GM19239 (cell line): ENCODE measurements around the gene ZFYVE1.
A peak's percentile ranks its signal among the peaks of the same experiment; 100 is the strongest.
"Not testable (repeated sequence)": the region's sequence is repeated elsewhere in the genome, so short reads cannot be mapped to it uniquely, and the experiment has no call there.

Source experiments
- DNase-seq: peaks from one replicate; pipeline ENCODE4 v3.0.0; 2011; ENCODE audit warnings: low spot score; ENCODE audit not compliant: insufficient read length
- FAIRE-seq: peaks from 2 replicates; lab custom pipeline; 2011; peaks lifted over from hg19 to GRCh38; lab: Jason Lieb, UNC

The ZFYVE1 gene

DNA sequence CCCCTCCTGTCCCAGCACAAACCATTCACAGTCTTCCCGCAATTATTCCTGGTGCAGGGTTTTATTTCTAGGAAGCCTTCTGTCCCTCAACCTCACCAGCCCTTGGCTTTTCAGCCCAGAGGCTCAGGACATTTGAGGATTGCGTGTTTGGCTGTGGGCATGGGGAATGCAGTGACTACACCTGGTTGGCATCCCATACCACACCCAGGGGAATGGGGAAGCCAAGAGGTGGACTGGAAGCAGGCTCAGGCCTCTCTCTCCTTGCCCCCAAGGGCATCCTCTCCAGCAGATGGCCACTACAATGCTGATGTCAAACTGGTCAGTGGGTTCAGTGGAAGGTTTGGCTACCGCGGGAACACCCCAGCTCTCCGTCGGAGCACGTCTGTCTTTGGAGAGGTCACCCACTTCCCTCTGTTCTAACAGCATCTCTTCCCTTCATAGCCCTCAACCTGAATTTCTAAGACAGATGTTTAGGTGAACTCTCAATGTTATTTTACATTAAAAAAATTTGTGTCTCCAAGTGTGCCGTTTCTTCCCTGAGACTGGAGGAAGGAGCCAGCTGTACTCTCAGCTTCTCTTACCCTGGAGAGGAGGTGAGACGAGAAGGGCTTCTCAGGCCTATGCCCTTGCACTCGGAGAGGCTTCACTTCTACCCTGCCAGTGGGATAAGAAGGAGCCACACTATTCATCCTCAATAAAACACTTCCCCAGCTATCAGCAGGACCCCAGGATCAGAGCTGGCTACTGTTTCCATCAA is 65.1 kb downstream of the ZFYVE1 start:
- FAIRE-seq (no peak), DNase-seq (no peak)

DNA sequence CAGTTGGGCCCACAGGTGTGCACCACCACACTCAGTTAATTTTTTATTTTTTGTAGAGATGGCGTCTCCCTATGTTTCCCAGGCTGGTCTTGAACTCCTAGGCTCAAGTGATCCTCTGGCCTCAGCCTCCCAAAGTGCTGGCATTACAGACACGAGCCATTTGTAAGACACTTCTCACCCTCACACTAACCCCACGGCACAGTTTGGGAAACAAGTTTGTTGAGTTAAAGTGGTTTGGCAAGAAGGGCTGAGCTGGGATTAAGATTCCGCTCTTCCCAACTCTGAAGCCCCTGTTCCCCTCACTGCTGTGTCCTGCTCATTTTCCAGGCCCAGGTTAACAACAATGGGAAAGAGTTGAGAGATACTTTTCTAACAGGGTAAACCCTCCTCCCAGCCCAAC is 65.9 kb downstream of the ZFYVE1 start:
- FAIRE-seq, DNase-seq: not testable (repeated sequence)

DNA sequence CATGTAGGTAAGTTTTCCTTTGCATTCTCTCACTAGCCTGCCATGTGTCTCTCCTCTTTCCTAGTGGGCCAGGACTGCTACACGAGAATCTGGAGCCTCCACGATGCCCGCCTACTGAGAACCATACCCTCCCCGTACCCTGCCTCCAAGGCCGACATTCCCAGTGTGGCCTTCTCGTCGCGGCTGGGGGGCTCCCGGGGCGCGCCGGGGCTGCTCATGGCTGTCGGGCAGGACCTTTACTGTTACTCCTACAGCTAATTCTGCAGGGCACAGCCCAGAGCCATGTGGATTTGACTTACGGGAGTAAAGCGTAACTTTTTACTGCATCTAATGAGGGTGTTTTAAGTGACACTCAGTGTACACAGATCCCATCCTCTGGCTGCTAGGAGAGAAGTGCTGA is 68.4 kb downstream of the ZFYVE1 start:
- DNase-seq (no peak), FAIRE-seq (no peak)

DNA sequence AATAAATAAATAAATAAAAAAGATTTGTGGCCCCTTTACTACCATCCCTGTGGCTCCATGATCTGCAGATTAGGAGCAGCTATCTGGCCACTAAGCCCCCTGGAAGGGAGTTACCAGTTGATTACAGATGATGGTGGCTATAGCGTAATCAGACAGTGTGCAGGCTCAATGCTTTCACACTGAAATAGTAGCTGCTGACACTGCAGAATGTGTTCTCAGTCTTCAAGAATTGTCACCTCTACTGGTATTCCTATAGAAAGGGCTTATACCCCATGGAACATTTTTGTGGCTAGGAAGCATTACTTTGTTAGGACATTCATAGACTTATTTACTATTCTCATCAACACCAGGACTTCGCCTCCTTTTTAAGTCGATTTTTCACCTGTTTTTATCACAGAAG is 69.7 kb downstream of the ZFYVE1 start:
- no peak for FAIRE-seq
- DNase-seq: no peak

DNA sequence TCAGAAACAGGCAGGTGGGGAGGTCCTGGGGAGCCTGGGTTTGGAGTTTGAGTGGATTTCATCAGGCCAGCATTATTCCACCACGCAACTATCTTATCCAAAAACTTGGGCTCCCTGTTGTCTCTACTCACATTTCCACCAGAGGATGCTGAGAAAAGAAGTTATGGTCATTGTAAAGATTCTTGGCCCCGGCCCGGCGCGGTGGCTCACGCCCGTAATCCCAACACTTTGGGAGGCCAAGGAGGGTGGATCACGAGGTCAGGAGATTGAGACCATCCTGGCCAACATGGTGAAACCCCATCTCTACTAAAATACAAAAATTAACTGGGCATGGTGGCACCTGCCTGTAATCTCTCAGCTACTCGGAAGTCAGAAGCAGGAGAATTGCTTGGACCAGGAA is 70.2 kb downstream of the ZFYVE1 start:
- DNase-seq, FAIRE-seq: not testable (repeated sequence)

DNA sequence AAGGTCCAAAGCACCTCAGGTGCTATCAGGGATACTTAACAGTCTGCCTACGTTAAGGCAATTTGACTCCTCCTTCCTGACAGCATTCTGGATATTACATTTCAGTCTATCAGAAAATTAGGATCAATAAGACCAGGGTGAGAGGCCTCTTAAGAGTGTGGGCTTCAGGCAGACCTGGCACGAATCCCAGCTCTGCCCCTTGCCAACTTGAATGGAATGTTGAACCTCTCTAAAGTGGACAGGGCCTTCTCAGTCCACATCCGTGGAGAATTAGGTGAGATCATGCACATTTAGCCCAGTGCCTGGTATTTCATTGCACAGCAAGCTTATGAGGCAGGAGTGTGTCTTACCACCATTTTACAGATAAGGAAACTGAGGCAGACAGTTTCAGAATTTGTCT is 74.7 kb downstream of the ZFYVE1 start:
- FAIRE-seq: no peak

DNA sequence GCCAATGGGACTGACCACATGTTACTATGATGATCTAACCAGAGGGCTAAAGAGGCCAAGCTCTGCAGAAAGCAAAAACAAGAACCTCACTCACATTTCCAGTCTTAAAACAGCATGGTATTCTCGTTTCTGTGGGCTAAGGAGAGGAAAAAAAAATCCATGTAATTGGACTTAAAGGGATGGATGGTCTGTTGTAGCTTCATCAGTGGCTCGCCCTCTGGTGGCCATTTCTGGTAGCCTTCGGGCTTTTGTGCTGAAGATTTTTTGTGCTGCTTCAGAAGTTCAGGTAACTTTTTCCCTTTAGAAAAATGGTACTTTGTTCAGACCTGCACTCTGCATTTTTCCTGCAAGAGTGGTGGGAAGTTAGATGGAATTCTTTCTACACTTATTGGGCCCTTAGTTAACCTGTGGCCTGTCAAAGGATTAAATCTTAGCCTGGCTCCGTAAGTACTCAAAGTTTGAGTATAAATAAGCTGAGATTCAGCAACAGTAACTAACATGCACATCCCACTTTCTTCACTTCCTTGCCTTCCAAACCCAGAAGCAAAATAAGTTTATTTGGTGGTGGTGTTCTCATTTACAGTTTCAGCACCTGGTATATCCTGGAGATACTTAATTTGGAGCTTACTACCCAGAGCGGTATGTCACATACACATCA is 78.3 kb downstream of the ZFYVE1 start:
- FAIRE-seq (peak; percentile 45), DNase-seq (peak; percentile 61)

More for the DNA sequence above, 74.7 kb downstream of the ZFYVE1 start:
- no peak for DNase-seq

DNA sequence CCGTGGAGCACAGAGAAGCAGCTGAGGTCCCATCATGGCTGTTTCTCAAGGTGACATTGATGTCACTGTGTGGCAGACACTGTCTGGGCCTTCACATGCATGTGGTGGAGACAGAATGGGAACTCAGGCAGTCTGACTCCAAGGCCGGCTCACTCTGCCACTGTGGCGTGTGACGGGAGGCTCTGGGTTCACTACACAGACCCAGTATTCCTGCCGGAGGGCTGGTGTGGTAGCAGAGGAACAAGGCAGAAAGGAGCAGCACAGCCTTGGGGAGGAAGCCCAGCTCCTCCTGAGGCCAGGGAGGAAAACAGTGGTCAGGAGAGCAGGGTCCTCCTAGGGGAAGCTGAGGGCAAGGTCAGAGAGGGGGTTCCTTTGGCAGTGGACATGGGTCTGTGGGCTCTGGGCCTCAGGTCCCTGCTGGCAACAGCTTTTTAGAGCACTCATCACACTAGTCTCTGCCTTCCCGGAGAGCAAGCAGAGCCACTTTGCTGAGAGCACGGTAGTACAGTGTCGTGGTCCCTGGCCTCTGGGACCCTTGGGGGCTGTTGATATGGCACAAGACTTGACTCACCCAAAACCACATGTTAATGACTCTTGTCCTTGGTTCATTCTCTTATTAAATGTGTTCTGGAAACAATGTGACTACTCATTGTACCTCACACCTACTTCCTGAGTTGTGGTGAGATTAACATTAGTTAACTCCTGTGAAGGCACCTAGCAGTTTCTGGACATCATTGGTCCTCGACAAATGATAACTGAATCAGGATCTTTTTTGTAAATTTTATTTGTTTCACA is 79.3 kb downstream of the ZFYVE1 start:
- FAIRE-seq (no peak), DNase-seq (no peak)

DNA sequence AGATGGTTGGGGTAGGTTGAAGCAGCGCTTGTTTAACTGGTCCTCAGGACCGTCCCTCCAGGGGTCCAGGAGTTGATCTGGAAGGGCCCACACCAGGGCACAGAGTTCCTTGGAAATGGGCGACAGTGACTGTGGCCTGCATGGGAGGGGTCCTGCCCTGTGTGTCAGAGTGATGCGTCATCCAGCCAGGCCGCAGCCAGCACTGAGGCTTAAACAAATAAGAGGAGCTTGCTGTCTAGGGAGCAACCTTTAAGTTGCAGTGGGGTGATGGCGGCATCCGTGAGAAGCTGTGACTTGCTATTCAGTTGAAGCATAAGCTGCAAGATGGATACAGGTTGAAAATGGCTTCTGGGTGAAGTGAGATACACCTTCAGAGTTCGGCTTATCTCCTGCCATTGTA is 80.4 kb downstream of the ZFYVE1 start:
- FAIRE-seq: no peak
- DNase-seq: no peak

DNA sequence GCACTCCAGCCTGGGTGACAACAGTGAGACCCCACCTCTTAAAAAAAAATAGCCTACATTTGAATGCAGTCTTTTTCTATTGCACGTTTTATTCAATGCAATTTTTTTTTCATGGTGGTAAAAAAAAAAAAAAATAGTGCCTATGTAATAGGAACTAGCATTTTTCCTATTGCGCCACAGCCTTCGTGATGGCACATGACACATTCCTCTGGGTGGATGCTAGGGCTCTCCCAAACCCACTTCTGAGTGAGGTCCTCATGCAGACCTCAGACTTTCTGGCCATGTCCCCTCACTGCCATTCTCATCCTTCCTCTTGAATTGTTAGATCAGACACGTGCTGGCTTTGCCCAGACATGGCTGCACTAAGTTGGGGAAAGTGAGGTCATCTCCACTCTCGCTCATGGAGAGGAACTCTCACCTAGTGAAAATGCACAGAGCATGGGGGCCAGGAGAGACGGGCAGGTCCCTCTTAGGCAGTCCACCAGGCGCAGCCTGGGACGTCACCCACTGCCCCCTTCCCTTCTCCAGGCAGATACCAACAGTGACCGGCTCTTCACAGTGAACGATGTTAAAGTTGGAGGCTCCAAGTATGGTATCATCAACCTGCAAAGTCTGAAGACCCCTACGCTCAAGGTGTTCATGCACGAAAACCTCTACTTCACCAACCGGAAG is 81.4 kb downstream of the ZFYVE1 start:
- FAIRE-seq (no peak), DNase-seq (no peak)

DNA sequence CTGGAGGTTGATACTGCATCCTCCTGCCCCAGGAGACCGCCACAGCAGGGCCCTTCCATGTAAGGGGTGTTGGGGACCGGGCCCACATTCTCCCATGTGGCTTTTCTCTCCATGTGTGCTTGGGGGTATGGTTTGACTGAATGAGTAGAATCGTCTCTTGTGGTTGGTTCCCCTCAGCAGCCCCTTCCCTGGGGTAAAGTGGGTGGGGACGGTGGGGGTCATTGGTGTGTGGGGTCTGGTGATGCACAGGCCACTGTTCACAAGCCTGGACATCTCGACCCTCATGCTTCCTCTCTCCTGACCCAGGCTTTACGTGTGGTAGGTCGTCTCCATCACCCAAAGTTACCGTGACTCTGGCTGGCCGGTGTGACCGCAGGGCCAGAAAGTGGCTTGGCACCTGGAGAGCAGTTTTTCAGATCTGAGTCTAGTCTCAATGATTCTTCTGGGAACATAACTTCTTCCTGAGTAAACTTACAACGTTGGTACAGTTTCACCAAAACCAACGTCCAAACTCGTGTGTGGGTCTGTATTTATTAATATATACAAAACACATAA is 83.0 kb downstream of the ZFYVE1 start:
- DNase-seq: no peak
- no peak for FAIRE-seq

DNA sequence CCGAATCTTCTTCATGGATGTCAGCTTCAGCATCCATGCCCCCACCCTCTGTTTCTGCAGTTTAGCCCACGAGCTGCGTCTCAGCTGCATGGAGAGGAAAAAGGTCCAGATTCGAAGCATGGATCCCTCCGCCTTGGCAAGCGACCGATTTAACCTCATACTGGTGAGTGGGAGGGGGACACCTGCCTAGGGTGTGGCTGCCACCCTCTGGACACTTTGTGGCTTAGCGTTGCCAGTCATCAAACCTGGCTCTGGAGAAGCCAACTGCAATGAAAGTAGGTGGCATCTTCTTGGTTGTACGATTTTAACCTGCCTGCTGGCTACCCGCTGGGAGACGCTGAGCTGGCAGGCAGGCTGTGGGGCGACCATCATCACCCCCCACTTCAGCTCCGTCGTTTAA is 84.0 kb downstream of the ZFYVE1 start:
- FAIRE-seq (no peak), DNase-seq (no peak)

DNA sequence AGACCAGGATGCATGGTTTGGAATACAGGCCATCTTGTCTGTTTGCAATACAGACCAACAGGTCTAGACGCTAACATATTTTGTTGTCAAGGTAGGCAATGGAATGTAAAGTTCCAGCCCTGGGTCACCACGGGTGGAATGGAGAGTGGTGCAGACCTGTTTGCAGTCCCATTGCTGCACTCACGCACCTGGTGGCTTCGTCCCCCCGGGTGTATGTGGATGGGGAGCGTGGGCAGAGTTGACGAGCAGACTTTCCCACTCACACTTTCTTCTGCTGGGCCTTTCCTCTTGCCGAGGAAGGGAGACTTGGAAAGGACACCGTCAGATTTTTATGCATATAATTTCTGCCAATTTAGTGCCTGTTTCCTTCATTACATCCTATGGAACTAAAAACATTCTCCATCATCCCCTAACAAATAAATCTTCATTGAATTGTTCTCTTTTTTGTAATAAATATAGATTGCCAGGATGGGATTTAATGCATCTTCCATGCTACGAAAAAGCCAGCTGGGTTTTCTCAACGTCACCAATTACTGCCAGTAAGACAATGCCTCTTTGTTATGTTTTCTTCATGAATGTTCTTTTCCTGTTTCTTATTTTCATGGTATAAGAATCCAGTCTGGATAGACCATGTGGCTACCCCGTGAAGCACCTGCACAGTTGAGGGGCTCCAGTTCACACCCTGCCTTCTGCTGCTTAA is 85.5 kb downstream of the ZFYVE1 start:
- no peak for DNase-seq
- FAIRE-seq: no peak

DNA sequence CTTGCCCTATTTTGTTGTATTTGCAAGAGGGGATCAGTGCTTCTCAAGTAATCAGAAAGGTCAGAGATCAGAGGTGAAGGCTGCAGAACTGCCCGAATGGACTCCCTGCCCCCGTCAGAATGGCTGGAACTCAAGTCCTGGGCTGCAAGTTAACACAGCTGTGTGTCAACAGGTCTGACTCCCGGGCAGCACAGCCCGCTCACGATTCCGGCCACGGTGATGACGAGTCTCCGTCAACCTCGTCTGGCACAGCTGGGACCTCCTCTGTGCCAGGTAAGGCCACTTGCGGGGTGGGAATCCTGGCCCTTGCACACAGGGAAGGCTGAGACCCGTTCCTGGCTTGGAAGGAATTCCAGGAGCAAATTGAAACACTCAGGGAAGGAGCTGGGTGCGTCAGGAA is 87.3 kb downstream of the ZFYVE1 start:
- DNase-seq (no peak), FAIRE-seq (no peak)

DNA sequence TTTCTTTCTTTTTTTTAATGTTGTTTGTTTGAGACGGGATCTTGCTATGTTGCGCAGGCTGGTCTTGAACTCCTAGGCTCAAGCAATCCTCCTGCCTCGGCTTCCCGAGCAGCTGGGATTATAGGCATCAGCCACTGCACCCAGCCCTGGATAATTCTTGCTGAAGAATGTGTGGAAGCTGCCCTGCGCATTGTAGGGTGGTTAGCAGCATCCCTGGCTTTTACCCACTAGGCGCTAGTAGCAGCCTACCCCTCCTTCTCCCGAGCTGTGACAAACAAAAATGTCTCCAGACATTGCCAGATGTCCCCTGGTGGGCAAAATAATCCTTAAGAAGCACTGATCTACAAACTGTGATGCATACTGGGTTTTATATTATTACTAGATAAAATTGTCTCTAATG is 94.0 kb downstream of the ZFYVE1 start:
- no peak for DNase-seq
- no peak for FAIRE-seq

DNA sequence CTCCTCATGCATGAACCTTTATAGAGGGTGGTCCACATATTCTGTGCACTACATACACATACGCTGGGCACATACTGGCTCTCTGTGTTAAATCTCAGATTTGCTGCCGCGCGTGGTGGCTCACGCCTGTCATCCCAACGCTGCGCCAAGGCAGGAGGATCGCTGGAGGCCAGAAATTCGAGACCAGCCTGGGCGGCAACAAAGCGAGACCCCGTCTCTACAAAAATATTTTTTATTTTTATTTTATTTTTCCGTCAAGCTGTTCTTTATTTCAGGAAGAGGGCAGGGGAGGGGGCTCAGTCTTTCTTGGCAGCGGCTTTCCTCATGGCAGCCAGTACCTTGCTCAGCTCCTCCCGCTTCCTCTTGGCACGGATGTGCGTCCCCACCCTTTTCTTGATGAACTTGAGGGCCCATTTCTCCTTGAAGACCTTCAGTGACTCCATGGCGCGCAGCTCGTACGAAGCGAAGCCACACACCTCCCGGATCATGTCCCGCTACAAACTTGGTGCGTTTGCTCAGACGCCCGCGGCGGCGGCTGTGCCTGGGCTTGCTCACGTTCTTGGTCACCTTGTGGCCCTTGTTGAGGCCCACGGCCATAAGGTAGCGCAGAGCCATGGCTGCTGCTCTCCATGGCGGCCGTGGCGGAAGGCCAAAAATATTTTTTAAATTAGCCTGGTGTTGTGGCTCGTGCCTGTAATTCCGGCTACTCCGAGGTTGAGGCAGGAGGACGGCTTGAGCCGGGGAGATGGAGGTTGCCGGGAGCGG is 97.4 kb downstream of the ZFYVE1 start:
- no peak for FAIRE-seq
- DNase-seq: no peak

DNA sequence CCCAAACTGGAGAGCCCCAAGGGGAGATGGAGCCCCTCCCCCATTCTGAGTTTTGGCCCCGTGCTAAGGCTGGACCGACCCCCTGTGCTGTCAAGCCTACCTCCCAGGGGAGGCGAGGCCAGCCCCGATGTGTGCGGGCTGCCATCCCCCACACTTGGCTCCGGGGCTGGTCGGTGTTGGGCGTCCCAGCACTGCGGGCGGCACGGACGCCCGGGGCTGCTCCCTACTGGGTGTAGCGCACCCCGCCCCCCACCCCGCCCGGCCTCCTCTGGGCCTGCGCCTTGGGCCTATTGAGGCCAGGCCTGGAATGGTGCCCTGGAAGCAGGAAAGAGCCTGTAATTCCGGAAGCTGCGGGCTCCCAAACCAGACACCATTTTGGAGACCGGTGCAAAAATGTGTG is 98.0 kb downstream of the ZFYVE1 start:
- FAIRE-seq (no peak), DNase-seq (no peak)

DNA sequence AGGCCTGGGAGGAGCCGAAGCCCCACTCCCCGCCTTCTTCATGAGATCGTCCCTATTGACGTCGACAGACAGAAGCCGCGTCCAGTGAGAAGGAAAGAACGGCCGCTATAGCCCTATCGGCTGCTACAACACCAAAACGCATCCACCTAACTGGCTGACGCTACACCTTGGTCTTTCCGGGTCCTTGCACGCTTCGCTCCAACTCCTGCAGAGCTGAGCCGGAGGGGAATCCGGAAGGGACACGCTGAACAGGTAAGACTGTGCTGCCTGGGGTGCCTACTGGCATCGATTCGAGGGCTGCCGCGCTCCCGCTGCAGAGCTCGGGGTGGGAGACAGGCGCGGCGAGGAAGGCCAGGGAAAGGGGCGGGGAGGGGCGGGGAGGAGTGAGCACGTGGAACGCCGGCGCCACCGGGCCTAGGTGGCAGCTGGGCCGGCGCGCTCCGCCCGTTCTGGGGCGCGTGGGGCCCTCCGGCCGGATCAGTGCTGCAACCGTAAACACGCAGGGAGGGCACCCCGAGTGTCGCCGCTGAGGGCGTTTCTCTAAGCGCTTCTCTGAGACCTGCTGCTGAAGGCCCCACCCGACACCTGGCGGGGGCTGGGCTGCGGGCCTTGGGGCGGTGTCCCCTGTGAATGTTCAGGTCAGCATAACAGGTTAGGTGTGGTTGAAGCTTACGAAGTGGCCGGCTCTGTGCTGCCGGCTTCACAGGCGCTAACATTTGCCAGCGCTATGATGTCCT is 100.4 kb downstream of the ZFYVE1 start, which contains the start of gene DCAF4:
DCAF4 (plus strand) TSS at position 173 of the 737 bp plus-strand sequence. CDS start 11,515 bp downstream, outside the sequence.
- peak; percentile 98 for DNase-seq
- peak; percentile 98 for FAIRE-seq
